GM13976 (cell line): ENCODE results near the gene NT5DC4.

Source experiments
- DNase-seq: peaks from one replicate; pipeline ENCODE4 v3.0.0; 2012; ENCODE audit warnings: low spot score
- in situ Hi-C: fragments of 300-500 bp; cut with MboI; formaldehyde crosslinking; loops from one replicate; pipeline ENCODE4 v1.12.0; 2022; ENCODE audit warnings: low sequenced_read_pairs, mixed read lengths, inconsistent platforms; ENCODE audit not compliant: unreplicated experiment
- TF ChIP-seq, protein P1 (sequence below): IDR thresholded peaks from 2 replicates; pipeline ENCODE4 v1.5.1; 2012; ENCODE audit warnings: borderline replicate concordance, mild to moderate bottlenecking; ENCODE audit not compliant: insufficient read depth; ENCODE audit errors: extremely low read depth, missing control alignments, control extremely low read depth

NT5DC4 gene

DNA sequence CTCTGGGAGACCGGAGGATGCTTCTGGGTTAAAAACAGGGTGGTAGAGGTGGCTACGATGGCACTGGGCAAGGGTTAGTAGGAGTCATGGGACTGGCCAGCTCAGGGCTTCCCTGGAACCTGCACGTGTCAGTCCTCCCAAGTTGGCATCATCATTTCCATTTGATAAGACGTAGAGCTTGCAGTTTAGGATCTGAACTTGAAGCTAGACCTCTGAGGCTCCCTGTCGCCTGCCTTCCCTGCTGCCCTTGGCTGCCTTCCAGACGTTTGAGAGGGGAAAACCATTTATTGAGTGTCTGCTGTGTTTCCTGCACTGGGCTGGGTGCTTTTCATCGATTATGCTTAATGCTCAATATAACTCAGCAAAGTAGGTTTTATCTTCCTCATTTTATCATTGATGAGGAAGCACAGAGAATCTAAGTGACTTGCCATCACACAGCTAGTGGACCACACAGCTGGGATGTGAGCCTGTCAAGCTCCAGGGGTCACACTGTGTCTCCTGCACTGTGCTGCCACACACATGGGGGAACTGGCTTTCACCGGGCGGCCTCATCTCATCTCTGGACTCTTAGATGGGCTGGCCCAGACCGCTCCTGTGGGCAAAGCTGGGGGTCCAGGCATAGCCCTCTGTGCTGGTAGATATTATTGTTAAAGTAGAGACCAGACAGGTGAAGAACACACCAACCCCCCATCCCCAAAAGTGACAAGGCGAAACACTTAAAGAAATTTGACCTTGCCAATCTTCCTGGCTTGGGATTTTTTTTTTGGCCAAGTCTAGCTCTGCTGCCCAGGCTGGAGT is 7.8 kb downstream of the NT5DC4 start:
- in situ Hi-C loops: loop anchor here (10.0 kb wide), 1 partner anchor 104 kb away; no protein-coding TSS in a partner anchor
- TF ChIP-seq, protein P1, sequence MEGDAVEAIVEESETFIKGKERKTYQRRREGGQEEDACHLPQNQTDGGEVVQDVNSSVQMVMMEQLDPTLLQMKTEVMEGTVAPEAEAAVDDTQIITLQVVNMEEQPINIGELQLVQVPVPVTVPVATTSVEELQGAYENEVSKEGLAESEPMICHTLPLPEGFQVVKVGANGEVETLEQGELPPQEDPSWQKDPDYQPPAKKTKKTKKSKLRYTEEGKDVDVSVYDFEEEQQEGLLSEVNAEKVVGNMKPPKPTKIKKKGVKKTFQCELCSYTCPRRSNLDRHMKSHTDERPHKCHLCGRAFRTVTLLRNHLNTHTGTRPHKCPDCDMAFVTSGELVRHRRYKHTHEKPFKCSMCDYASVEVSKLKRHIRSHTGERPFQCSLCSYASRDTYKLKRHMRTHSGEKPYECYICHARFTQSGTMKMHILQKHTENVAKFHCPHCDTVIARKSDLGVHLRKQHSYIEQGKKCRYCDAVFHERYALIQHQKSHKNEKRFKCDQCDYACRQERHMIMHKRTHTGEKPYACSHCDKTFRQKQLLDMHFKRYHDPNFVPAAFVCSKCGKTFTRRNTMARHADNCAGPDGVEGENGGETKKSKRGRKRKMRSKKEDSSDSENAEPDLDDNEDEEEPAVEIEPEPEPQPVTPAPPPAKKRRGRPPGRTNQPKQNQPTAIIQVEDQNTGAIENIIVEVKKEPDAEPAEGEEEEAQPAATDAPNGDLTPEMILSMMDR: no peak
- DNase-seq: no peak

DNA sequence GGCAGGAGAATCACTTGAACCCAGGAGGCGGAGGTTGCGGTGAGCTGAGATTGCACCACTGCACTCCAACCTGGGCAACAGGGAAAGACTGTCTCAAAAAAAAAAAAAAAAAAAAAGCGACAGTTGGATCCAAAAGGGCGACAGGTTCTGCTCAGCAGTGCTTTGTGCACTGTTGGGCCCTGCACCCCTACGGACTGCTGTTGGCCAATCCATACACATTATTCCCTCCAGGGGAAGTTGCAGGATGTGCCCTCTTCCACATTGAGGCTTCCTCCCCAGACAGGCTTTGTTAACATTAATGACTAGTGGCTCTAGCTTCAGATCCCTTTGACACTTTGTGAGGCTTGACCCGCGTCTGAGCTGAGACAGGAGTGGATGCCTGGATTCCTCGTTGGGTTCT is 9.4 kb downstream of the NT5DC4 start:
- in situ Hi-C loops: loop anchor here (10.0 kb wide), 1 partner anchor 135 kb away; no protein-coding TSS in a partner anchor
- TF ChIP-seq, protein P1: no peak

DNA sequence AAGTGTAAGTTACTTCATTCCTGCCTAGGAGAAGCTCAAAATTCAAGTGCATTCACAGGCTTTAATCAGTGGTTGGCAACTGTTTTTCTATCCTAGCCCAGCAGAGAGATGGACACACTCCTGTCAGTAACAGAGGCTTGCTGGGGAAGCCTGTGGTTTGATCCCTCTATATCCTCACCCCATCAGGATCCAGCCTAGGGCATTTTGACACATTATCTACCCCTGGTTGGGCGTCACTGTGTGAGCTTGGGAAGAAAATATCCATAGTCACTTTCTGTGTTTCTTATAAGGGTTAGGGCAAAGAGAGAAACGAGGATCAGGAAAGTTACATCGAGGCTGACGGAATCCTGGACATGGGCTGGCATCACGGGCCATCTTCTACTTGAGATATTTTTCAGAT is 10.0 kb downstream of the NT5DC4 start:
- in situ Hi-C loops: loop anchor here (10.0 kb wide), 1 partner anchor 136 kb away; no protein-coding TSS in a partner anchor
- TF ChIP-seq, protein P1: no peak
- DNase-seq: no peak

More for the DNA sequence above, 9.4 kb downstream of the NT5DC4 start:
- no peak for DNase-seq

DNA sequence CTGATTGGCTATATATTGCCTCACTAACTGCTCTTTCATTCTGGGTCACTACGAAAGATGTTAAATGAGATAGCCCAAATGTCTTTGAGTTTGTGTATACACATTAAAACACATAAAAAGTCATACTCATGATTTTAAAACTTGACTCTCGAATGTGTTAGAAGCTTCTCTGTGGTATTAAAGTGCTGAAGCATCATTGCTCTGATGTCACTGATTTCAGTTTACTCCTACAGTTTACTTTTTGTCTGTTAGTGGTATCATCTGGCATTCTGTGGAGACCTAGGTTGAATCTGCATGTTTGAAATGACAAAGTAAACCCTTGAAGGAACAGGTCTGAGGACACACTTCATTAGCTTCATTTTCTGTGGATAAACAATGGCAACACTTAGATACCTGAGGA is 10.7 kb downstream of the NT5DC4 start:
- in situ Hi-C loops: loop anchor here (10.0 kb wide), 1 partner anchor 137 kb away; no protein-coding TSS in a partner anchor
- DNase-seq: no peak
- TF ChIP-seq, protein P1: no peak

DNA sequence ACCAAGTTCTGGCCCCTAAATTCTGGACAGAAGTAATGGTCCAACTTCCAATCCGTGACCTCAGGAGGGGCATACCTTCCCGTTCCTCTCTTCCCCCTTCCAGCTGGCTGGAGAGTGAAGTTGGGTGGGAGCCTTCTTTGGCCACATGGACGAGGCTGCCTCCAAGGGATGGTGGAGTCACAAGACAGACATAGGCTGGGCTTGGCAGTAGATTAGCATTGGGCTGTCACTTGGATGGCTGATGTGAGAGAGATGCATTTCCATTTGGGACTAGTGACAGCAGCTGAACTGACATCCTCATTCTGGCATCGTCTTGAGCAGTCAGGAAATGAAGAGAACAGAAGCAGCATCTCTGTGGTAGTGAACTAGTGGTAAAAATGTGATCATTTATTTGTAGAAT is 12.6 kb downstream of the NT5DC4 start:
- TF ChIP-seq, protein P1: no peak
- DNase-seq: no peak
- in situ Hi-C loops: loop anchor here (10.0 kb wide), 1 partner anchor 139 kb away; no protein-coding TSS in a partner anchor

DNA sequence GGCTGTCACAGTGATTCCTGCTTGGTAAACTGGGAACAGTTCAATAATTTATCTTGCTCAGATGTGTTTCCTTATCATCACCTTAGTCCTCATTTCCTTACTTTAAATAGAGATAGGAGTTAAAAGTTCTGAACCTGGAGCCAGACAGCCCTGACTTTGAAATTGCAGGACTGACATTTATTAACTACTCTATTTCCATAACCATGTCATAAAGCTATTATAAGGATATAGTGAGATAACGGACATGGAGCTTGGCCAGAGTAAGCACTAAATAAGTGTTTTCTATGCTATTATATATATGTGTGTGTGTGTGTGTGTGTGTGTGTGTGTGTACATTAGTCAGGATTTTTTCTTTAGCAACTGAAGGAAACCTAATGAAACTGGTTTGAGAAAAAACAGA is 13.1 kb downstream of the NT5DC4 start:
- in situ Hi-C loops: loop anchor here (10.0 kb wide), 1 partner anchor 139 kb away; no protein-coding TSS in a partner anchor
- TF ChIP-seq, protein P1: no peak
- DNase-seq: no peak
